Measurements from ENCODE around the gene DNAJB4.

DNA sequence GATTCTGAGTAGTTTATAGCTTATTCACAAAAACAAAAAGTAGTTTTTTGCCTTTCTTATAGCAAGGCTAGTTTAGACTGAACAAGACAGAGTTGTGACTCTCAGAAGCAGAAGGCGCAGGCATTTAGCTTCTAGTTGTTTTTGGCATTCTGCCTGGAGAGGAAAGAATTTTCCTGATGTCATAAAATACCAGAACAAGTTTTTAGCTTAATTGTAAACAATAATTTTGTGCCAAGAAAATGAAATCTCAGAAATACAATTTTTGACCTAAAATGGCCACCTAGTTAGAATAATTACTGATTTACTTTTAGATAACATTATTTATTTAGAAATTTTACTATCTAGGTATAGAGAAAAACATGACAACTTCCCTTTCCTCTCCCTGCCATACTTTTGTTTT is 1.0 kb downstream of the DNAJB4 start:
- TF ChIP-seq, protein P1, sequence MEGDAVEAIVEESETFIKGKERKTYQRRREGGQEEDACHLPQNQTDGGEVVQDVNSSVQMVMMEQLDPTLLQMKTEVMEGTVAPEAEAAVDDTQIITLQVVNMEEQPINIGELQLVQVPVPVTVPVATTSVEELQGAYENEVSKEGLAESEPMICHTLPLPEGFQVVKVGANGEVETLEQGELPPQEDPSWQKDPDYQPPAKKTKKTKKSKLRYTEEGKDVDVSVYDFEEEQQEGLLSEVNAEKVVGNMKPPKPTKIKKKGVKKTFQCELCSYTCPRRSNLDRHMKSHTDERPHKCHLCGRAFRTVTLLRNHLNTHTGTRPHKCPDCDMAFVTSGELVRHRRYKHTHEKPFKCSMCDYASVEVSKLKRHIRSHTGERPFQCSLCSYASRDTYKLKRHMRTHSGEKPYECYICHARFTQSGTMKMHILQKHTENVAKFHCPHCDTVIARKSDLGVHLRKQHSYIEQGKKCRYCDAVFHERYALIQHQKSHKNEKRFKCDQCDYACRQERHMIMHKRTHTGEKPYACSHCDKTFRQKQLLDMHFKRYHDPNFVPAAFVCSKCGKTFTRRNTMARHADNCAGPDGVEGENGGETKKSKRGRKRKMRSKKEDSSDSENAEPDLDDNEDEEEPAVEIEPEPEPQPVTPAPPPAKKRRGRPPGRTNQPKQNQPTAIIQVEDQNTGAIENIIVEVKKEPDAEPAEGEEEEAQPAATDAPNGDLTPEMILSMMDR (IDR thresholded peaks at IDR 0.05): no peak
- TF ChIP-seq EZH2 (IDR thresholded peaks at IDR 0.05) (no peak), EZH2phosphoT487 (IDR thresholded peaks at IDR 0.05) (no peak)
